GM23338 (cell line): Measurements from ENCODE around the gene LMX1B. TPM values are rescaled to one million over a fixed set of nuclear protein-coding genes. Genes with fewer than 3 reads are reported as not detected.

Experiments used
- ATAC-seq: fragments of 200-7000 bp; cut with Tn5 transposase; 3 replicates; pipeline ENCODE4 v1.9.1; 2020
- DNase-seq: peaks from one replicate; pipeline ENCODE4 v3.0.0-alpha.2; 2015; ENCODE audit warnings: low spot score
- H2AFZ ChIP-seq: fragments of 200-600 bp; sonication (generic); 2 replicates; pipeline ENCODE4 v1.8.0; 2016; ENCODE audit warnings: antibody characterized with exemption, mild to moderate bottlenecking, moderate library complexity
- H3F3A ChIP-seq: fragments of 200-600 bp; sonication (generic); replicated peaks from 2 replicates; pipeline ENCODE4 v1.8.0; 2017; ENCODE audit warnings: antibody characterized with exemption, mixed run types, low read depth
- H3K27ac ChIP-seq: fragments of 200-600 bp; sonication (generic); 2 replicates; pipeline ENCODE4 v1.6.1; 2016; ENCODE audit warnings: low read depth
- H3K27me3 ChIP-seq: fragments of 200-600 bp; sonication (generic); 2 replicates; pipeline ENCODE4 v1.8.0; 2016; ENCODE audit warnings: mild to moderate bottlenecking, mixed run types, moderate library complexity; ENCODE audit not compliant: insufficient read depth
- H3K36me3 ChIP-seq: fragments of 200-600 bp; sonication (generic); 2 replicates; pipeline ENCODE4 v1.8.0; 2016; ENCODE audit warnings: mild to moderate bottlenecking; ENCODE audit not compliant: insufficient read depth
- H3K4me1 ChIP-seq: fragments of 200-600 bp; sonication (generic); 2 replicates; pipeline ENCODE4 v1.8.0; 2016; ENCODE audit warnings: mild to moderate bottlenecking, moderate library complexity; ENCODE audit not compliant: insufficient read depth
- H3K4me2 ChIP-seq: fragments of 200-600 bp; sonication (generic); 2 replicates; pipeline ENCODE4 v1.7.1; 2017; ENCODE audit warnings: mixed run types
- H3K4me3 ChIP-seq: fragments of 200-600 bp; sonication (generic); 2 replicates; pipeline ENCODE4 v1.6.1; 2016; ENCODE audit warnings: mixed run types
- H3K79me2 ChIP-seq: fragments of 200-600 bp; sonication (generic); replicated peaks from 2 replicates; pipeline ENCODE4 v1.8.0; 2017; ENCODE audit warnings: mild to moderate bottlenecking; ENCODE audit not compliant: insufficient read depth
- H3K9me2 ChIP-seq: fragments of 200-600 bp; sonication (generic); 2 replicates; pipeline ENCODE4 v1.8.0; 2017; ENCODE audit not compliant: insufficient read depth
- H4K20me1 ChIP-seq: fragments of 200-600 bp; sonication (generic); replicated peaks from 2 replicates; pipeline ENCODE4 v1.8.0; 2017; ENCODE audit warnings: mild to moderate bottlenecking; ENCODE audit not compliant: insufficient read depth
- H3K27ac Mint-ChIP-seq: 2 replicates; pipeline ENCODE4 v1.8.0; 2020; ENCODE audit warnings: inconsistent platforms, mild to moderate bottlenecking, moderate library complexity, mixed read lengths
- H3K27me3 Mint-ChIP-seq: 3 replicates; pipeline ENCODE4 v1.8.0; 2022; ENCODE audit warnings: low read depth, mild to moderate bottlenecking, moderate library complexity, mixed read lengths, inconsistent platforms; ENCODE audit not compliant: insufficient read depth, poor library complexity
- H3K36me3 Mint-ChIP-seq: 3 replicates; pipeline ENCODE4 v1.8.0; 2021; ENCODE audit warnings: low read depth, mild to moderate bottlenecking, inconsistent platforms, moderate library complexity, mixed read lengths
- H3K4me1 Mint-ChIP-seq: 3 replicates; pipeline ENCODE4 v1.8.0; 2020; ENCODE audit warnings: mild to moderate bottlenecking, inconsistent platforms, mixed read lengths
- H3K4me3 Mint-ChIP-seq: 3 replicates; pipeline ENCODE4 v1.8.0; 2021; ENCODE audit warnings: moderate library complexity, mild to moderate bottlenecking, inconsistent platforms, mixed read lengths
- H3K9me3 Mint-ChIP-seq: 3 replicates; pipeline ENCODE4 v1.8.0; 2020; ENCODE audit warnings: moderate library complexity, mild to moderate bottlenecking, inconsistent platforms, mixed read lengths
- CREB1 ChIP-seq: fragments of 250-450 bp; sonication (Bioruptor Pico); IDR thresholded peaks from 2 replicates; pipeline ENCODE4 v1.5.0; 2020; ENCODE audit warnings: low read depth, mild to moderate bottlenecking, moderate library complexity
- EZH2 ChIP-seq: fragments of 200-600 bp; sonication (generic); IDR thresholded peaks from one replicate; pipeline ENCODE4 v1.8.0; 2017; ENCODE audit warnings: antibody characterized with exemption, mild to moderate bottlenecking, low read depth; ENCODE audit not compliant: unreplicated experiment
- EZH2phosphoT487 ChIP-seq: fragments of 200-600 bp; sonication (generic); IDR thresholded peaks from one replicate; pipeline ENCODE4 v1.8.1; 2018; ENCODE audit warnings: antibody characterized with exemption; ENCODE audit not compliant: unreplicated experiment
- JUNB ChIP-seq: IDR thresholded peaks from one replicate; pipeline ENCODE4 v1.6.1; 2016; ENCODE audit warnings: antibody characterized with exemption; ENCODE audit not compliant: unreplicated experiment
- NANOG ChIP-seq: IDR thresholded peaks from 2 replicates; pipeline ENCODE4 v1.6.1; 2016; ENCODE audit warnings: antibody characterized with exemption, borderline replicate concordance
- POLR2AphosphoS5 ChIP-seq: IDR thresholded peaks from 2 replicates; pipeline ENCODE4 v1.6.1; 2016; ENCODE audit warnings: antibody characterized with exemption, low read depth
- STAT1 ChIP-seq: IDR thresholded peaks from one replicate; pipeline ENCODE4 v1.6.1; 2016; ENCODE audit warnings: antibody characterized with exemption; ENCODE audit not compliant: unreplicated experiment
- ZNF114 ChIP-seq: fragments of 250-450 bp; sonication (Bioruptor Pico); IDR thresholded peaks from 2 replicates; pipeline ENCODE4 v1.5.0; 2020; ENCODE audit warnings: mild to moderate bottlenecking, moderate library complexity
- ZNF331 ChIP-seq: fragments of 250-450 bp; sonication (Bioruptor Pico); IDR thresholded peaks from 2 replicates; pipeline ENCODE4 v1.5.0; 2020; ENCODE audit warnings: low read depth, mild to moderate bottlenecking, moderate library complexity
- polyA plus RNA-seq: library from polyadenylated mRNA; unstranded; fragments of >200 nt; fragmentation: Nextera tagmentation; extraction: Ambion mirVana; gene quantifications from 2 replicates; pipeline ENCODE4 v1.2.1, GENCODE V29; 2016
- total RNA-seq: library from RNA; depleted of rRNA; stranded (reverse); fragments of >200 nt; shearing (Covaris generic); gene quantifications from 2 replicates; pipeline ENCODE4 v1.2.3, GENCODE V29; 2014
- TF ChIP-seq, protein P1 (sequence below): IDR thresholded peaks from 2 replicates; pipeline ENCODE4 v1.6.1; 2016; ENCODE audit warnings: antibody characterized with exemption
- TF ChIP-seq, protein P2 (sequence below): fragments of 250-450 bp; sonication (Bioruptor Pico); IDR thresholded peaks from 2 replicates; pipeline ENCODE4 v1.5.0; 2020; ENCODE audit warnings: mild to moderate bottlenecking, moderate library complexity
- TF ChIP-seq, protein P3 (sequence below): IDR thresholded peaks from one replicate; pipeline ENCODE4 v1.6.1; 2018; ENCODE audit warnings: antibody characterized with exemption; ENCODE audit not compliant: unreplicated experiment
- TF ChIP-seq, protein P4 (sequence below), 2 experiments: fragments of 200-600 bp in 1 of 2; sonication (generic) in 1 of 2; conservative IDR thresholded peaks; 2 replicates each; pipeline versions ENCODE4 v1.5.1 to v1.6.1; 2016 to 2017; ENCODE audit warnings: antibody characterized with exemption in 2 of 2, low read depth in 2 of 2, mild to moderate bottlenecking in 2 of 2, moderate library complexity in 1 of 2

The LMX1B gene
- total and polyA plus RNA-seq, 2 experiments from 2014 or later, result 0.08 to 0.21 TPM

DNA sequence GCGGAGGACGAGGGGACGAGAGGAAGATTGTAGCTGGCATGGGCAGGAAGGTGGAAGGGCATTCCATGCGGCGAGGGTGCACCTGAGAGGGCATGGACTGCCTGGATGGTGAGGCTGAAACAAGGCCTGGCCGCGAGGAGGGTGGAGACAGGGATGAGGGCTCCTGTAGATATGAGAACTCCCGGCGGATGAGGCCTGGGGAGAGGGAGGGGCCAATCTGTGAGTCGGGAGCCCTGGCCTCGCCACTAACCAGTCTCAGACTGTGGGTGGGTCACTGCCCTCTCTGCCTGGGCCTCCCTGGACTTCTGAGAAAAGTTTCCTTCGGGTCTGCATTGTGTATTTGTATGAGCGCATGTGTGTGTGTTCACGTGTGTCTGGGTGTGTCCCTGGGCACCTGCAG is 55.4 kb downstream of the LMX1B start:
- TF ChIP-seq EZH2phosphoT487, result no peak
- TF ChIP-seq, protein P1, sequence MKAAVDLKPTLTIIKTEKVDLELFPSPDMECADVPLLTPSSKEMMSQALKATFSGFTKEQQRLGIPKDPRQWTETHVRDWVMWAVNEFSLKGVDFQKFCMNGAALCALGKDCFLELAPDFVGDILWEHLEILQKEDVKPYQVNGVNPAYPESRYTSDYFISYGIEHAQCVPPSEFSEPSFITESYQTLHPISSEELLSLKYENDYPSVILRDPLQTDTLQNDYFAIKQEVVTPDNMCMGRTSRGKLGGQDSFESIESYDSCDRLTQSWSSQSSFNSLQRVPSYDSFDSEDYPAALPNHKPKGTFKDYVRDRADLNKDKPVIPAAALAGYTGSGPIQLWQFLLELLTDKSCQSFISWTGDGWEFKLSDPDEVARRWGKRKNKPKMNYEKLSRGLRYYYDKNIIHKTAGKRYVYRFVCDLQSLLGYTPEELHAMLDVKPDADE, result no peak
- TF ChIP-seq EZH2, result no peak
- TF ChIP-seq NANOG, result no peak
- TF ChIP-seq POLR2AphosphoS5, result no peak
- TF ChIP-seq, protein P2, sequence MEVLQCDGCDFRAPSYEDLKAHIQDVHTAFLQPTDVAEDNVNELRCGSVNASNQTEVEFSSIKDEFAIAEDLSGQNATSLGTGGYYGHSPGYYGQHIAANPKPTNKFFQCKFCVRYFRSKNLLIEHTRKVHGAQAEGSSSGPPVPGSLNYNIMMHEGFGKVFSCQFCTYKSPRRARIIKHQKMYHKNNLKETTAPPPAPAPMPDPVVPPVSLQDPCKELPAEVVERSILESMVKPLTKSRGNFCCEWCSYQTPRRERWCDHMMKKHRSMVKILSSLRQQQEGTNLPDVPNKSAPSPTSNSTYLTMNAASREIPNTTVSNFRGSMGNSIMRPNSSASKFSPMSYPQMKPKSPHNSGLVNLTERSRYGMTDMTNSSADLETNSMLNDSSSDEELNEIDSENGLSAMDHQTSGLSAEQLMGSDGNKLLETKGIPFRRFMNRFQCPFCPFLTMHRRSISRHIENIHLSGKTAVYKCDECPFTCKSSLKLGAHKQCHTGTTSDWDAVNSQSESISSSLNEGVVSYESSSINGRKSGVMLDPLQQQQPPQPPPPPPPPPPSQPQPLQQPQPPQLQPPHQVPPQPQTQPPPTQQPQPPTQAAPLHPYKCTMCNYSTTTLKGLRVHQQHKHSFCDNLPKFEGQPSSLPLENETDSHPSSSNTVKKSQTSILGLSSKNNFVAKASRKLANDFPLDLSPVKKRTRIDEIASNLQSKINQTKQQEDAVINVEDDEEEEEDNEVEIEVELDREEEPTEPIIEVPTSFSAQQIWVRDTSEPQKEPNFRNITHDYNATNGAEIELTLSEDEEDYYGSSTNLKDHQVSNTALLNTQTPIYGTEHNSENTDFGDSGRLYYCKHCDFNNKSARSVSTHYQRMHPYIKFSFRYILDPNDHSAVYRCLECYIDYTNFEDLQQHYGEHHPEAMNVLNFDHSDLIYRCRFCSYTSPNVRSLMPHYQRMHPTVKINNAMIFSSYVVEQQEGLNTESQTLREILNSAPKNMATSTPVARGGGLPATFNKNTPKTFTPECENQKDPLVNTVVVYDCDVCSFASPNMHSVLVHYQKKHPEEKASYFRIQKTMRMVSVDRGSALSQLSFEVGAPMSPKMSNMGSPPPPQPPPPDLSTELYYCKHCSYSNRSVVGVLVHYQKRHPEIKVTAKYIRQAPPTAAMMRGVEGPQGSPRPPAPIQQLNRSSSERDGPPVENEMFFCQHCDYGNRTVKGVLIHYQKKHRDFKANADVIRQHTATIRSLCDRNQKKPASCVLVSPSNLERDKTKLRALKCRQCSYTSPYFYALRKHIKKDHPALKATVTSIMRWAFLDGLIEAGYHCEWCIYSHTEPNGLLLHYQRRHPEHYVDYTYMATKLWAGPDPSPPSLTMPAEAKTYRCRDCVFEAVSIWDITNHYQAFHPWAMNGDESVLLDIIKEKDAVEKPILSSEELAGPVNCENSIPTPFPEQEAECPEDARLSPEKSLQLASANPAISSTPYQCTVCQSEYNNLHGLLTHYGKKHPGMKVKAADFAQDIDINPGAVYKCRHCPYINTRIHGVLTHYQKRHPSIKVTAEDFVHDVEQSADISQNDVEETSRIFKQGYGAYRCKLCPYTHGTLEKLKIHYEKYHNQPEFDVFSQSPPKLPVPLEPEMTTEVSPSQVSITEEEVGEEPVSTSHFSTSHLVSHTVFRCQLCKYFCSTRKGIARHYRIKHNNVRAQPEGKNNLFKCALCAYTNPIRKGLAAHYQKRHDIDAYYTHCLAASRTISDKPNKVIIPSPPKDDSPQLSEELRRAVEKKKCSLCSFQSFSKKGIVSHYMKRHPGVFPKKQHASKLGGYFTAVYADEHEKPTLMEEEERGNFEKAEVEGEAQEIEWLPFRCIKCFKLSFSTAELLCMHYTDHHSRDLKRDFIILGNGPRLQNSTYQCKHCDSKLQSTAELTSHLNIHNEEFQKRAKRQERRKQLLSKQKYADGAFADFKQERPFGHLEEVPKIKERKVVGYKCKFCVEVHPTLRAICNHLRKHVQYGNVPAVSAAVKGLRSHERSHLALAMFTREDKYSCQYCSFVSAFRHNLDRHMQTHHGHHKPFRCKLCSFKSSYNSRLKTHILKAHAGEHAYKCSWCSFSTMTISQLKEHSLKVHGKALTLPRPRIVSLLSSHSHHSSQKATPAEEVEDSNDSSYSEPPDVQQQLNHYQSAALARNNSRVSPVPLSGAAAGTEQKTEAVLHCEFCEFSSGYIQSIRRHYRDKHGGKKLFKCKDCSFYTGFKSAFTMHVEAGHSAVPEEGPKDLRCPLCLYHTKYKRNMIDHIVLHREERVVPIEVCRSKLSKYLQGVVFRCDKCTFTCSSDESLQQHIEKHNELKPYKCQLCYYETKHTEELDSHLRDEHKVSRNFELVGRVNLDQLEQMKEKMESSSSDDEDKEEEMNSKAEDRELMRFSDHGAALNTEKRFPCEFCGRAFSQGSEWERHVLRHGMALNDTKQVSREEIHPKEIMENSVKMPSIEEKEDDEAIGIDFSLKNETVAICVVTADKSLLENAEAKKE, result no peak
- TF ChIP-seq, protein P3, sequence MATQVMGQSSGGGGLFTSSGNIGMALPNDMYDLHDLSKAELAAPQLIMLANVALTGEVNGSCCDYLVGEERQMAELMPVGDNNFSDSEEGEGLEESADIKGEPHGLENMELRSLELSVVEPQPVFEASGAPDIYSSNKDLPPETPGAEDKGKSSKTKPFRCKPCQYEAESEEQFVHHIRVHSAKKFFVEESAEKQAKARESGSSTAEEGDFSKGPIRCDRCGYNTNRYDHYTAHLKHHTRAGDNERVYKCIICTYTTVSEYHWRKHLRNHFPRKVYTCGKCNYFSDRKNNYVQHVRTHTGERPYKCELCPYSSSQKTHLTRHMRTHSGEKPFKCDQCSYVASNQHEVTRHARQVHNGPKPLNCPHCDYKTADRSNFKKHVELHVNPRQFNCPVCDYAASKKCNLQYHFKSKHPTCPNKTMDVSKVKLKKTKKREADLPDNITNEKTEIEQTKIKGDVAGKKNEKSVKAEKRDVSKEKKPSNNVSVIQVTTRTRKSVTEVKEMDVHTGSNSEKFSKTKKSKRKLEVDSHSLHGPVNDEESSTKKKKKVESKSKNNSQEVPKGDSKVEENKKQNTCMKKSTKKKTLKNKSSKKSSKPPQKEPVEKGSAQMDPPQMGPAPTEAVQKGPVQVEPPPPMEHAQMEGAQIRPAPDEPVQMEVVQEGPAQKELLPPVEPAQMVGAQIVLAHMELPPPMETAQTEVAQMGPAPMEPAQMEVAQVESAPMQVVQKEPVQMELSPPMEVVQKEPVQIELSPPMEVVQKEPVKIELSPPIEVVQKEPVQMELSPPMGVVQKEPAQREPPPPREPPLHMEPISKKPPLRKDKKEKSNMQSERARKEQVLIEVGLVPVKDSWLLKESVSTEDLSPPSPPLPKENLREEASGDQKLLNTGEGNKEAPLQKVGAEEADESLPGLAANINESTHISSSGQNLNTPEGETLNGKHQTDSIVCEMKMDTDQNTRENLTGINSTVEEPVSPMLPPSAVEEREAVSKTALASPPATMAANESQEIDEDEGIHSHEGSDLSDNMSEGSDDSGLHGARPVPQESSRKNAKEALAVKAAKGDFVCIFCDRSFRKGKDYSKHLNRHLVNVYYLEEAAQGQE, result no peak
- no peak for TF ChIP-seq CREB1
- TF ChIP-seq, protein P4, sequence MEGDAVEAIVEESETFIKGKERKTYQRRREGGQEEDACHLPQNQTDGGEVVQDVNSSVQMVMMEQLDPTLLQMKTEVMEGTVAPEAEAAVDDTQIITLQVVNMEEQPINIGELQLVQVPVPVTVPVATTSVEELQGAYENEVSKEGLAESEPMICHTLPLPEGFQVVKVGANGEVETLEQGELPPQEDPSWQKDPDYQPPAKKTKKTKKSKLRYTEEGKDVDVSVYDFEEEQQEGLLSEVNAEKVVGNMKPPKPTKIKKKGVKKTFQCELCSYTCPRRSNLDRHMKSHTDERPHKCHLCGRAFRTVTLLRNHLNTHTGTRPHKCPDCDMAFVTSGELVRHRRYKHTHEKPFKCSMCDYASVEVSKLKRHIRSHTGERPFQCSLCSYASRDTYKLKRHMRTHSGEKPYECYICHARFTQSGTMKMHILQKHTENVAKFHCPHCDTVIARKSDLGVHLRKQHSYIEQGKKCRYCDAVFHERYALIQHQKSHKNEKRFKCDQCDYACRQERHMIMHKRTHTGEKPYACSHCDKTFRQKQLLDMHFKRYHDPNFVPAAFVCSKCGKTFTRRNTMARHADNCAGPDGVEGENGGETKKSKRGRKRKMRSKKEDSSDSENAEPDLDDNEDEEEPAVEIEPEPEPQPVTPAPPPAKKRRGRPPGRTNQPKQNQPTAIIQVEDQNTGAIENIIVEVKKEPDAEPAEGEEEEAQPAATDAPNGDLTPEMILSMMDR (conservative IDR thresholded peaks at IDR 0.05; ENCODE audit: low read depth in 2 of 2), result no peak
- no peak for TF ChIP-seq STAT1
- TF ChIP-seq JUNB, result no peak
- TF ChIP-seq ZNF331, result no peak
- TF ChIP-seq ZNF114 (CRISPR knock-in tag), result no peak
- Histone ChIP-seq H2AFZ (no peak overlapping the region), H3K79me2 (no peaks in the 10 kb centered on the region), H3K27me3 (peaks cover 31% of the 10 kb centered on the region), H3F3A (peaks cover 6% of the 10 kb centered on the region; the same call in 1 of the 2 replicates), H3K36me3 (no peaks in the 10 kb centered on the region), H4K20me1 (no peaks in the 10 kb centered on the region), H3K4me3 (no peak overlapping the region), H3K4me1 (peaks cover 58% of the 10 kb centered on the region), H3K27ac (no peak overlapping the region), H3K4me2 (no peak overlapping the region), H3K9me2 (no peaks in the 10 kb centered on the region)
- Mint-ChIP-seq H3K27ac (no peak overlapping the region), H3K4me1 (peaks cover 39% of the 10 kb centered on the region), H3K9me3 (no peaks in the 10 kb centered on the region), H3K4me3 (no peak overlapping the region), H3K36me3 (no peaks in the 10 kb centered on the region), H3K27me3 (peaks cover 30% of the 10 kb centered on the region)
- ATAC-seq, result no peak
- DNase-seq, result peak; percentile 30
